Panc1 (cell line): Measurements from ENCODE around the gene PROS1.

ENCODE experiments used
- TCF7L2 ChIP-seq: IDR thresholded peaks from 2 replicates; pipeline ENCODE4 v1.6.1; 2011; ENCODE audit warnings: mild to moderate bottlenecking, low read depth, low read length, inconsistent platforms
- TF ChIP-seq, protein P1 (sequence below): fragments of 450-650 bp; IDR thresholded peaks from 2 replicates; pipeline ENCODE4 v1.5.1; 2017; ENCODE audit warnings: mild to moderate bottlenecking

DNA sequence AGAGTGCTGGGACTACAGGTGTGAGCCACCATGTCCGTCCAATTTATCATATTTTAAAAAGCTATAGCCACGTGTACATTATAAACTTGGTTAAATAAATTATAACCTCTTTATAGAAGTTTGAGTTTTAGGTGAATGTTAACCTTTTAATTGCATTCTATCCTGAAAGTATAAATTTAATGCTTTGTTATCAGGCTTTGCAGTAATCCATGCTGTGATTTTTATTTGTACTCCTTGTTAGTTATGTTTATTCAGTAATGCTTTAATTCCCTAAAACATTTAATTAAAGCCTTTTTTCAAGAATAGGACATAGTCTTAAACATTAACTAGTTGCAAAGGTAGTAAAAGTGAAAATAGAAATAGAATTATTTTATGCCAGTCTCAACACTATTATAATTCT, 17.9 kb upstream of the PROS1 start:
- TF ChIP-seq, protein P1, sequence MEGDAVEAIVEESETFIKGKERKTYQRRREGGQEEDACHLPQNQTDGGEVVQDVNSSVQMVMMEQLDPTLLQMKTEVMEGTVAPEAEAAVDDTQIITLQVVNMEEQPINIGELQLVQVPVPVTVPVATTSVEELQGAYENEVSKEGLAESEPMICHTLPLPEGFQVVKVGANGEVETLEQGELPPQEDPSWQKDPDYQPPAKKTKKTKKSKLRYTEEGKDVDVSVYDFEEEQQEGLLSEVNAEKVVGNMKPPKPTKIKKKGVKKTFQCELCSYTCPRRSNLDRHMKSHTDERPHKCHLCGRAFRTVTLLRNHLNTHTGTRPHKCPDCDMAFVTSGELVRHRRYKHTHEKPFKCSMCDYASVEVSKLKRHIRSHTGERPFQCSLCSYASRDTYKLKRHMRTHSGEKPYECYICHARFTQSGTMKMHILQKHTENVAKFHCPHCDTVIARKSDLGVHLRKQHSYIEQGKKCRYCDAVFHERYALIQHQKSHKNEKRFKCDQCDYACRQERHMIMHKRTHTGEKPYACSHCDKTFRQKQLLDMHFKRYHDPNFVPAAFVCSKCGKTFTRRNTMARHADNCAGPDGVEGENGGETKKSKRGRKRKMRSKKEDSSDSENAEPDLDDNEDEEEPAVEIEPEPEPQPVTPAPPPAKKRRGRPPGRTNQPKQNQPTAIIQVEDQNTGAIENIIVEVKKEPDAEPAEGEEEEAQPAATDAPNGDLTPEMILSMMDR, result no peak
- no peak for TF ChIP-seq TCF7L2
